Thyroid gland (tissue), 4 donors: ENCODE data around the gene PDE4DIP. TPM values are rescaled to one million over a fixed set of nuclear protein-coding genes. Genes with fewer than 3 reads are reported as not detected.
"Not testable (repeated sequence)": the region's sequence is repeated elsewhere in the genome, so short reads cannot be mapped to it uniquely, and the experiment has no call there.

Experiments
- DNase-seq, 2 donors: peaks; one replicate each; pipeline ENCODE4 v3.0.0-alpha.2; 2019
- H3K27ac ChIP-seq, 3 donors: fragments of 200-600 bp; sonication (generic); 1 replicate in 2 of 3; 2 replicates in 1 of 3; pipeline ENCODE4 v1.5.1; 2016 to 2019; ENCODE audit warnings: mild to moderate bottlenecking in 1 of 3, moderate library complexity in 1 of 3
- H3K27me3 ChIP-seq: fragments of 200-600 bp; sonication (generic); one replicate; pipeline ENCODE4 v1.5.1; 2019
- H3K36me3 ChIP-seq, 2 donors: fragments of 200-600 bp; sonication (generic); one replicate each; pipeline ENCODE4 v1.5.1; 2016 to 2019
- H3K4me1 ChIP-seq, 2 donors: fragments of 200-600 bp; sonication (generic); one replicate each; pipeline ENCODE4 v1.5.1; 2017 to 2019
- H3K4me3 ChIP-seq, 3 donors: fragments of 200-600 bp; sonication (generic); replicated peaks in 1 of 3; 1 replicate in 2 of 3; 2 replicates in 1 of 3; pipeline ENCODE4 v1.5.1; 2016; ENCODE audit warnings: mild to moderate bottlenecking in 1 of 3
- H3K9me3 ChIP-seq: fragments of 200-600 bp; sonication (generic); one replicate; pipeline ENCODE4 v1.5.1; 2017
- WGBS, 2 donors: methylation state at CpG; one replicate each; pipeline ENCODE4 v1.1.5; 2017; 5-methylcytosine and 5-hydroxymethylcytosine counted together
- intact Hi-C: fragments of 100-400 bp; cut with DNase I; formaldehyde crosslinking; loops from one replicate; pipeline ENCODE4 v1.15.1; 2023
- small RNA-seq: library from RNA; depleted of rRNA; stranded (forward); fragments of <200 nt; gene quantifications from one replicate; pipeline ENCODE3, GENCODE V24; 2016
- total RNA-seq, 4 donors: library from RNA; depleted of rRNA; stranded (reverse); fragments of >200 nt; gene quantifications; one replicate each; pipeline ENCODE4 v1.2.3, GENCODE V29; 2016
- TF ChIP-seq, protein P1 (sequence below), 6 experiments: fragments of 200-600 bp in 3 of 6; fragments of 450-650 bp in 3 of 6; sonication (generic) in 3 of 6; IDR thresholded peaks; one replicate each; pipeline ENCODE4 v1.5.1; 2016 to 2019; ENCODE audit warnings: antibody characterized with exemption in 6 of 6, mild to moderate bottlenecking in 2 of 6, inconsistent platforms in 1 of 6, moderate library complexity in 1 of 6

The PDE4DIP gene
- total RNA-seq, 4 donors from 2014 or later = 42.8 to 69.7 (median 57.0) TPM

DNA sequence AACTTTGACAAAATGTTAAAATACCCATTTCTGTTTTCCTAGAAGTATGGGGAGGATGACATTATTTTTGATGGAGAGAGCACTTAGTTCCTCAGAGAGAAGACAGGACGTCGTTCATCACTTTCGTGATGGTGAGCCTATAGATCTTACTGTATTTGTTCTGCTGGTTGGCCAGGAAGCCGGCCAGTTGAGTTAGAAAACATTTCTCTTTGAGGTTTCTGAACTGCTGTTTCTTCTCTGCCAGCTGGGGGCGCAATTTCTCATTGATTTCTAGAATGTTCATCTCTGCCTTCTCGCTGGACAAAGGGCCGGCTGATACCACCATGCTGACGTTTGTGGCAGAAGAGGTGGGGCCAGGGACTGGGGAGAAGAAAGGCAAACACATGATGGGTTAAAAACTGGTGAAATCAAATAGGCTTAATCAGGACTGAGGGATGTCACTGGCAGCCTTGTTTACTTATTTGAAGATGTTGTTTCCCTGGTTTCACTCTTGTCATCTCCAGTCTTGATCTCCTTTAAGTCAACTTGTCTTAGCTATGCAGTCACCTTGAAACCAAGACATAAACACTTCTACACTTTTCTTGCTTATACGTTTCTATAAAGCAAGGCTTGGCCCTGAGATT lies 231.4 kb downstream of the PDE4DIP start:
- H3K9me3 ChIP-seq, DNase-seq, H3K4me3 ChIP-seq, H3K36me3 ChIP-seq, H3K4me1 ChIP-seq, H3K27me3 ChIP-seq, intact Hi-C loops, H3K27ac ChIP-seq: not testable (repeated sequence)
- WGBS, 2 donors = 59 to 74% methylated on average over 5 to 6 of the region's 9 CpGs
- TF ChIP-seq, protein P1, sequence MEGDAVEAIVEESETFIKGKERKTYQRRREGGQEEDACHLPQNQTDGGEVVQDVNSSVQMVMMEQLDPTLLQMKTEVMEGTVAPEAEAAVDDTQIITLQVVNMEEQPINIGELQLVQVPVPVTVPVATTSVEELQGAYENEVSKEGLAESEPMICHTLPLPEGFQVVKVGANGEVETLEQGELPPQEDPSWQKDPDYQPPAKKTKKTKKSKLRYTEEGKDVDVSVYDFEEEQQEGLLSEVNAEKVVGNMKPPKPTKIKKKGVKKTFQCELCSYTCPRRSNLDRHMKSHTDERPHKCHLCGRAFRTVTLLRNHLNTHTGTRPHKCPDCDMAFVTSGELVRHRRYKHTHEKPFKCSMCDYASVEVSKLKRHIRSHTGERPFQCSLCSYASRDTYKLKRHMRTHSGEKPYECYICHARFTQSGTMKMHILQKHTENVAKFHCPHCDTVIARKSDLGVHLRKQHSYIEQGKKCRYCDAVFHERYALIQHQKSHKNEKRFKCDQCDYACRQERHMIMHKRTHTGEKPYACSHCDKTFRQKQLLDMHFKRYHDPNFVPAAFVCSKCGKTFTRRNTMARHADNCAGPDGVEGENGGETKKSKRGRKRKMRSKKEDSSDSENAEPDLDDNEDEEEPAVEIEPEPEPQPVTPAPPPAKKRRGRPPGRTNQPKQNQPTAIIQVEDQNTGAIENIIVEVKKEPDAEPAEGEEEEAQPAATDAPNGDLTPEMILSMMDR (IDR thresholded peaks at IDR 0.05) = peak in 3 of 6 experiments; percentile 12 to 41 (median 20)

Small RNA genes within 50 kb of the gene (small RNA-seq; reads per million reads assigned to genes)
- not detected for gene RN7SKP88
- not detected for gene RNU2-38P

Other genes starting within 250 kb of the PDE4DIP start
- 10 to 100 TPM; 20.5 to 61.3 (median 36.0) TPM for gene NBPF14, start 248.4 kb upstream of the PDE4DIP start, total RNA-seq
- 10 to 100 TPM in 3 of 4 donors, 1 to 10 TPM in 1; 9.0 to 50.1 (median 34.1) TPM for gene NUDT4B, start 95.7 kb upstream of the PDE4DIP start, total RNA-seq